NCI-H510A (cell line): Measurements from ENCODE around the gene NADSYN1.

Experiments
- DNase-seq: peaks from one replicate; lab custom pipeline; 2025; lab: John Stamatoyannopoulos, UW

Gene NADSYN1

GRCh38 chr11:71451596-71452198 is 1.3 kb upstream of the NADSYN1 start:
- peak; percentile 41 for DNase-seq

- peak; percentile 29 for DNase-seq
Observed at GRCh38 chr11:71452199-71453036, 585 bp upstream of the NADSYN1 start.

- no peak for DNase-seq
Observed at GRCh38 chr11:71453918-71454304, 908 bp downstream of the NADSYN1 start.

- peak; percentile 9 for DNase-seq
Observed at GRCh38 chr11:71454470-71455113, 1.6 kb downstream of the NADSYN1 start.

DNA sequence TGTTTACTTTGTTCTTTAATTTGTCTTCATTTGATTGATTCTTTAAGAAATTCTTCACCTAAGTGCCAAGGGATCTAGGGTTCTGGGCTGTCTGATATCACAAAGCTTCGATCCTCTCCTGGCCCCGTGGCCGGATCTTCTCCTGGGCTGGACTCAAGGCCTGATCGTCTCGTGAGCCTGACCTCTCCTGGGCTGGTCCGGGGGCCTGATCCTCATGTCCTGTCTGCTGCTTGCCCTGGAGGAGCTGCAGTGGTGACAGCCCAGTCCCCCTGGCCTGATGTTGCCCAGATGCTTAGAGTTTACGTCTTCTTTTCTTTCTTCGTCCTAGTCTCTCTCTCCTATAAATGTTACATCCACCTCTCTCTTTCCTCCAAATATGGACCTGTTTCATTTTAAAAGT is 3.3 kb downstream of the NADSYN1 start:
- no peak for DNase-seq

- DNase-seq: no peak
Observed at GRCh38 chr11:71456831-71457230, 3.8 kb downstream of the NADSYN1 start.

- no peak for DNase-seq
Observed at GRCh38 chr11:71458146-71459070, 5.4 kb downstream of the NADSYN1 start.

GRCh38 chr11:71459076-71459766 is 6.2 kb downstream of the NADSYN1 start:
- DNase-seq: no peak

- DNase-seq: no peak
Observed at GRCh38 chr11:71459767-71460320, 6.8 kb downstream of the NADSYN1 start.

DNA sequence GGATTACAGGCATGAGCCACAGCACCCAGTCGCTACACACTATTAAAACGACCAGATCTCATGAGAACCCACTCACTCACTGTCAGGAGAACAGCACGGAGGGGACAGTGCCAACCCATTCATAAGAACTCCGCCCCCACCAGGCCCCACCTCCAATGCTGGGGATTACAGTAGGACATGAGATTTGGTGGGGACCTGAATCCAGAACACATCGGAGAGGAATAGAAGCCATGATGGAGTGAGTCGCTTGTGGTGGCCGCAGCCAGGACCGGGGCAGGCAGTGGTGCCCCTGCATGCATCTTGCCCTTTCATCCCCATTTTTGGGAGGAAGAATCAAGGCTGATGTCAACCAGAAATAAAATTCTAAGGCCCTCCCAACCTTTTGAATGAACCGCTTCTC is 8.7 kb downstream of the NADSYN1 start:
- no peak for DNase-seq

DNA sequence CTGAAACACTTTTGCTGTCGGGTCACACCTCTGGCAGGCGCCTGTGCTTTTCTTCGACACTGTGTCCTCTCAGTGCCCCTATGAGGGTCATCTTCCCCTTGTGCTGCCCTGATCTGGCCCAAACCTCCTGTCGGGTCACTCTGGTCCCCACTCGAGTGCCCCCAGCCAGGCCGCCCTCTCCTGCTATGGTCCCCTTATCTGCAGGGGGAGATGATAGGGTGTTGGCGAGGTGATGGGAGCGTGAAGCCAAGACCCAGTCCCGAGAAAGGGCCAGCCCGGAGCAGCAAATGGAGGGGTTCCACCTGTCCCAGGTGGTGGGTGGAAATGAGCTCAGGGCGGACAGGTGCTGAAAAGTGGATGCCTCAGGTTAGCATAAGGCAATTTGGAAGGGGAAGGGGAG is 9.7 kb downstream of the NADSYN1 start:
- DNase-seq: no peak

DNA sequence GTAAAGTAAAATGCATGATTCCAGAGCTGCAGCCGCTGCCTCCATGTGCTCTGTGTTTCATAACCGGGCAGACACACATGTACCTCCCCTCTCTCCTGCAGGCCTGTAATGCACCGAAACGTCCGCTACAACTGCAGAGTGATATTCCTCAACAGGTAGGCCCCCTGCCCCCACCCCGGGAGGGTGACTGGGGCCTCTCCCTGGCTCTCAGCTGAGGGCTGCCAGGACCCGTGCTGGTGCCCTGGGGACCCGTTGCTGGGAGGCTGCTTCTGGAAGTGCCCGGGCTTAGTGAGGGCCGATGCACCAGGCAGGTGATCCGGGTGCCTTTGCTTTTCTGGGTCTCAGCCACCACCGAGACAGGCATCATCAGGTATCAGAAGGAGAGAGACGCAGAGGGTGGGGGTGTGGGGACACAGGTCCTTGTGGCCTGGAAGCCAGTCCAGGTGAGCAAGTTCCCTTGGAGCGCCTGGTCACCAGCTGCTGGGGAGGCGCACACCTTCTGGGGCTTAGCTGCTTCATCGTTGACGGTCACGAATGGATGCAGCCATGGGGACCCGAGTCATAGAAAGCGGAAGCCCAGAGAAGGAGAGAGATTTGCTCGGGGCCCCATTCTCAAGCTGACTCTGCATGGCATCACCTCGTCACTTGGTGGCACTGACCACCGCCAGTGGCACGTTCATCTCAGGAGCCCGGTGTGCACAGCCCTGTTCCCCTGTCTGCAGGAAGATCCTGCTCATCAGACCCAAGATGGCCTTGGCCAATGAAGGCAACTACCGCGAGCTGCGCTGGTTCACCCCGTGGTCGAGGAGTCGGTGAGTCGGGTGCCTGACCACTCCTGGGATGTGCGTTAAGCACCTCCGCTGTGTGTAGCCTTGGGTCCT is 10.6 kb downstream of the NADSYN1 start:
- DNase-seq: no peak

- no peak for DNase-seq
Observed at GRCh38 chr11:71465054-71465453, 12.1 kb downstream of the NADSYN1 start.

GRCh38 chr11:71466358-71466757 is 13.4 kb downstream of the NADSYN1 start:
- no peak for DNase-seq

- no peak for DNase-seq
Observed at GRCh38 chr11:71467164-71467563, 14.2 kb downstream of the NADSYN1 start.

GRCh38 chr11:71470946-71471345 is 17.9 kb downstream of the NADSYN1 start:
- DNase-seq: no peak

- no peak for DNase-seq
Observed at GRCh38 chr11:71472357-71472885, 19.4 kb downstream of the NADSYN1 start.

DNA sequence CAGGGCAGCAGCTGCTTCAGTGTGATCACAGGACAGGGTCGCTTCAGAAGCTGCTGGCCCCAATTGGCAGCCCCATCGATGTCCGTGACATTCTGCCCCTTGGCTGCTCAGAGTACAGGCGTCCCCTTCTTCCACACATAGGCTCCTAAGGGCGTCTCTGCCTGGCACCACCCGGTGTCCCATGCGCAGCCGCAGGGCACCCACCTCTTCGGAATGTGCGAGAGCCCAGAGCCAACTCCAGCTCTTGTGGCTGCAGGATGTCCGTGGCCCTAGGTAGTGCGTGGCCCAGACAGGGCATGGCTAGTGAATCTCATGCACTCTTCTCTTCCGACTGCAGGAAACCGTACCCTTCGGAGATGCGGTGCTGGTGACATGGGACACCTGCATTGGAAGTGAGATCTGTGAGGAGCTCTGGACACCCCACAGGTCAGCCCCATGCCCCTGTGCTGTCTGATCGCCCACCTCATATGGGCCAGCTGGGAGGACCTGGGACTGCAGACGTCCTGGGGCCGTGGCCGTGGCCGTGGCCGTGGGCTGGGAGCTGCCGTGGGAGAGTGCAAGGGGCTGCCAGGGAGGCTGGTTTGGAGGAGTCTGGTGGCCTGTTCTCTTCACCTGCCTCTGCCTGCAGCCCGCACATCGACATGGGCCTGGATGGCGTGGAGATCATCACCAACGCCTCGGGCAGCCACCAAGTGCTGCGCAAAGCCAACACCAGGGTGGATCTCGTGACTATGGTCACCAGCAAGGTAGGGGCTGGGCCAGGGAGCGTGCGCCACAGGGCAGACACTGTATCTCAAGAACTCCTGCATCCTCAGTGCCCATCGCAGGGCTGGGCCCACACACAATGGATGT is 20.2 kb downstream of the NADSYN1 start:
- no peak for DNase-seq

- no peak for DNase-seq
Observed at GRCh38 chr11:71473793-71474080, 20.7 kb downstream of the NADSYN1 start.
